HG03108 (cell line): ENCODE measurements around the gene SBF2.

ENCODE experiments used
- ATAC-seq: cut with Tn5 transposase; IDR thresholded peaks from one replicate; pipeline ENCODE4 v1.9.1; 2021; ENCODE audit warnings: moderate library complexity; ENCODE audit not compliant: unreplicated experiment

Gene SBF2

DNA sequence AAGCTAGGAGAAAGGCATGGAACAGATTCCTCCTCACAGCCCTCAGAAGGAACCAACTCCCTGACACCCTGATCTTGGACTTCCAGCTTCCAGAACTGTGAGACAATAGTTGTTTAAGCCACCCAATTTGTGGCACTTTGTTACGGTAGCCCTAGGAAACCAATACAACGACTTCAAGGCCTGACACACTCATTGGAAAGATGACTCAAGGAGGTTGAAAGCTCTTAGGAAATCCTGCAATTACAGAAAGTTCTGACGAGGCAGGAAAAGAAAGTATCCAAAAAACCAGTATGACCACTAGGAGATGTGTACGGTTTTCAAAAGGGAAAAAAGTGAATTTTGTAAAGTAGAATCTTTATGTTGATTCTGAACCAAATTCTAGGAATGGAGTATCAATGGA, 468.7 kb downstream of the SBF2 start:
- no peak for ATAC-seq

DNA sequence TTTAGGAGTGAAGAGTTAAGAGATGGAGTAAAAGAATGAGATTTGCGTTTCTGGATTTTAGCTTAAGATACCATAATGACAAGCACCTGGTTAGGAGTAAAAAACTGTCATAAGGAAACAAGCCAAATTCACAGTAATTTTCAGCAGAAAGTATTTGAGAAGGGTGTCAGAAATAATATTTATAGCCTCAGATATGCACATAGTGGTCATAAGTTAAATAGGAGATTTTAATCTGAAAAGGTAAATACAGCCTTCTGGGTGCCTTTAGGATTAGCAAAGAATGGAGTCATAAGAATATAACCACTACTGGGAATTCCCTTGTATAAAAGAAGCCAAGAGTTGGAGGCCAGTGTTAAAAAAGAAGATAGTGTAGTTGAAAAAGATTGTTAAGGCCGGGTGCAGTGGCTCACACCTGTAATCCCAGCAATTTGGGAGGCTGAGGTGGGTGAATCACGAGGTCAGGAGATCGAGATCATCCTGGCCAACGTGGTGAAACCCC, 470.1 kb downstream of the SBF2 start:
- ATAC-seq, result no peak

DNA sequence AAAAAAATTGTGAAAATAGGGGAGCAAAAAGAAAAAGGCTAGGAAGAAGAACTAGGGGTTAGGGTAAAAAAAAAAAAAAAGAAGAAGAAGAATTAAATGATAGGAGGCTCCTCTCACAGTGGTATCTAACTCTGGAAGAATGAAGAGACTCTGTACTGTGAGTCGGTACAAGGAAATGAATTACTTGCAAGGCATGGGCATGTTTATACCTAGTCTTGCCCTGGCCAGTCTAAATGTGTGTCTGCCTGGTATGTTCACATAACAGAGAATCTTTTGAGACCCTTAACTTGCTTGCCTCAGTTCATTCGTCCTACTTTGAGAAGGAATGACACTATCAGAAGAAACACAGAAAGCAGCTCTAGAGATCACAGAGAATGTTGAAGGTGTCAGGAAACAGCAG, 470.6 kb downstream of the SBF2 start:
- no peak for ATAC-seq

DNA sequence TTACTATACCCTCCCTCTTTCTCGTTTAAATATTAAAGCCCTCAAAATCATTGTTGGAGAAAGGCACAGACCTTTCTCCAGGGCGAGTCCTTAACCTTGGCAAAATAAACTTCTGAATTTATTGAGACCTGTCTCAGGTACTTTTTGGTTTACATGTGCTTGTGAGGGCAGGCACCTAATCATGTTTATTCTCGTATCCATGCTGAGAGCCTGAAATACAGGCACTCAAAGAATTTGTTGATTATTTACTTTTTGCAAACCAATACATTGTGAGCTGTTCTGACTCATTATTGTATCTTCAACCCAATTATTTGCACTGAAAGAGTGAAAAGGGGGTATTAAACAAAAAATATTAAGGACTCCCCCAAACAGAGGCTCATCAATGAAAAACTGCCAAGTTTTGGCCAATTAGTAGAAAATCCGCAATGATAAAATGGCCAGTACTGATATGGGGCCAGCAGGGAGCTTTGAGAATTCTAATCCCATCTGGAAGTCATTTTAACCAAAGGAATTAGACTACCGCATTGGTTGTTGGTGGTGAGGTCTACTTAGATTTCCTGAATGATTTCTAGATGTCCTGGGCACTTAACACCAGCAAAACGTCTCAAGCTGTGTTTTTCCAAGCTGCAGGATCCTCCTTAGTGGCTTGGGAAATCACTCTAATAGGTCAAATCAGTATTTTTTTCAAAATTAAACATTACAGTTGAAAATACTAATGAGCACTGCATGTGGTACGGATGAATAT, 472.8 kb downstream of the SBF2 start:
- ATAC-seq, result no peak

DNA sequence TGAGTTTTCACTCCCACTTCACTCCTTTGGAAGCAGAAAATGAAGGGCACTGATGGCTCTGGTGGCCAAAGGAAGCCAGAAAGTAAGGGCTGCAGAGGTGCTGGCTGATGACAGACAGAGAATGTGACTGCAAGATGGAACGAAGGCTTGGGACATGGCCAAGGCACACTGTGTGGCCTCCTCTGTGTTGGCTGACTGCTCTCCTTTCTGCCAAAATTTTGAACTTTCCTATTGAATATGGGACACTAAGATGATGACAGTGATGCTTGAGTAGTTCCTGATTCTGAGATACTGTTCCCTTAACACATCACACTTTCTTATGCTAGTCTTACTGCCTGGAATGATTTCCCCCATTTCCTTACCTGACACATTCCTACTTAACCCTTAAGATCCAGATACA, 473.8 kb downstream of the SBF2 start:
- ATAC-seq, result no peak

DNA sequence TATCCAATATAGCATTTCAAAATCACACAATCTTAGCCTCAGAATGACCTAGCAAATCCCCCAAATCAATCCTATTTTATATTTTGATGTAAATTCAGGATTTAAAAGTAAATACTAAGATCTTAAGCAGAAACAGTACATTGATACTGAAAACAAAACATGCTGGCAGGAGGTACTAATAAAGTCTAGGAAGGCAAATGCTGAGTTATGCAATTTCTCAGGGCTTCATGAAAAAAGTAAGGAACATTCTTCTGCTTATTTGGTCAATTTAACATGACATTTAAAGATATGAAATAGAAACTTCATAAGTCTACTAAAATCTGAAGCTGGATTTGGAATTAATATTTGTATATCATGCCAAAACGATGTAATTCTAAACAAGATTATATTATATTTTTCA, 476.8 kb downstream of the SBF2 start:
- no peak for ATAC-seq

DNA sequence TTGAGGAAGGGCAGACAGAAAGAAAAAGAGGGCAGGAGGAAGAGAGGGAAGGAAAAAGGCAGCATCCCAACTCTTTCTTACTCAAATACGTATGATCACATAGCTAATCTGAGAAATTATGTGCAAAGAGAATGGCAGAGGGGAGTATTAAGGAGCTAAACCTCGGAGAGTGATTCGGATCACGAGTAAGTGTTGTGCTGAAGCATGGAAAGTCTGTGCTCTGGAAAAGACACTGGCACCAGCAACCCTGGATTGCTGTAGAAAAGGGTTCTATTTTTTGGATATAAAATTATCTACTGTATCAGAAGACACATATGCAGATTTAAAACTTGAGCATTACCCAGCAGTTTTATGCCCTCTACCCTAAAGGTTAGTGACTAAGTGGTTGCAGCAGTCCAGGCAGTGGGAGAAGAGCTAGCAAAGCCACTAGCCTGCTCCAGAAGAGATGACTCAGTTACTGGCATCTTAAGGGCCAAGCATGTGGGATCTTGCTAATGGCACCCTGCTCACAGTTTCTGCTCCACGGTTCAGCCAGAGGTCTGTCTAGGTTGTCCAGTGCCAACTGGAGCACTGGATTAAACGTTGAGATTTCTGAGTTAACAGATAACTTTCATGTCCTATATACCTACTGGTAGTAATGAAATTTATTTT, 478.4 kb downstream of the SBF2 start:
- ATAC-seq, result no peak

DNA sequence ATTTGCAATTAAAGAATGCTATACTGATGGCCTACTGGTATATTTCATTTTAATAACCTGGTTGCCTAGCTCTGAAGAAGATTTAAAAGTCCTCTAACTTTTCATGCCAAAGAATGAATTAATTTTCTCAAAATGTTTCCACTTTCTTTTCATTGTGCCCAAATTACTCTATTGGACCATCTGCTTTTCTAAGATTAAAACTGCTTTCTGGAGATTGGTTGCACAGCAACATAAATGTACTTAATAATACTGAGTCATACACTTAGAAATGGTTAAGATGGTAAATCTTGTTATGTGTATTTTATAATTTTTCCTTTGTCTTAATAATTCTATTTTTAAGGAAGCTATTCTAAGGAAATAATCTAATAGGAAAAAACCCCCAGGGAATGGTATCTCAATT, 479.9 kb downstream of the SBF2 start:
- no peak for ATAC-seq

DNA sequence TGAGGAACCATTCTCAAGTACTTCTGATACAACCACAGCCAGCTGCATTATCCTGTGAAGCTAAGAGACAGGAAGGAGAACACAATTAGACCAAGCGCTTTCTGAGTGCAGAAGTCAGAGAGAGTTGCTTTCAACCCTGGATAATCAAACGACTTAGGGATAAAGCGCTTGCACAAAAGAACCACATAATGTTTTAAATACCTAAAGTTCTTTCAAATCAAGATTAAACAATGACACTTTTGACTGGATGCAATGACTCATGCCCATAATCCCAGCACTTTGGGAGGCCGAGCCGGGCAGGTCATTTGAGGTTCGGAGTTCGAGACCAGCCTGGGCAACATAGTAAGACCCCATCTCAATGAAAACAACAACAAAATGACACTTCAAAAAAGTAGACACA, 485.1 kb downstream of the SBF2 start:
- no peak for ATAC-seq

DNA sequence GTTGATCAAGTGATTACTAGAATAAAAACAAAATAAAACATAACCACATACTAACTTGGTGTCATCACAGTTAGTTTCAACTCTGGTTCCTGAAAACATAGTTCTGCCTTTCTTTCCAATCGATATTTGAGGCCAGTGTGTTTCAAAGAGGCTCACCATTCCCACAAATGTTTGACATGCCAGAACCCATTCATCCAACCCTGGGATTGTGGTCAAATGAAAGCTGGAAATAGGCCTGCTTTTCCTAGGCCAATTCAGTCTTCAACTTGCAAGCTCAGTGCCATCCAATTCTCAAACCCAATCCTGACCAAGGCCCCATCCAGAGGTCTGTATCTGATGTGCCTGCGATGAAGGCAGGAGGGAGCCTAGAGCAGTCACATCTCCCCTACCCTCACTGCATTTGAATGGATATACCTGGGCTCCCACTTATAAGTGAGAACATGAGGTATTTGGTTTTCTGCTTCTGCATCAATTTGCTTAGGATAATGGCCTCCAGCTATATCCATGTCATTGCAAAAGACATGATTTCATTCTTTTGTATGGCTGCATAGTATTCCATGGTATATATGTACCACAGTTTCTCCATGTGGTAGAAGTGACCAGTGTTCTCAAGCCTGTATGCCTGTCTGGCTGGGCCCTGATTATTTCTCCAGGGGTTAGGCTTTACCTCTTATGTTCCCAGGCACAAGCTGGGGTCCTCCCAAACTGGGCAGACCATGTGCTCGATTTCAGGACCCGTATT, 486.9 kb downstream of the SBF2 start:
- ATAC-seq, result no peak

DNA sequence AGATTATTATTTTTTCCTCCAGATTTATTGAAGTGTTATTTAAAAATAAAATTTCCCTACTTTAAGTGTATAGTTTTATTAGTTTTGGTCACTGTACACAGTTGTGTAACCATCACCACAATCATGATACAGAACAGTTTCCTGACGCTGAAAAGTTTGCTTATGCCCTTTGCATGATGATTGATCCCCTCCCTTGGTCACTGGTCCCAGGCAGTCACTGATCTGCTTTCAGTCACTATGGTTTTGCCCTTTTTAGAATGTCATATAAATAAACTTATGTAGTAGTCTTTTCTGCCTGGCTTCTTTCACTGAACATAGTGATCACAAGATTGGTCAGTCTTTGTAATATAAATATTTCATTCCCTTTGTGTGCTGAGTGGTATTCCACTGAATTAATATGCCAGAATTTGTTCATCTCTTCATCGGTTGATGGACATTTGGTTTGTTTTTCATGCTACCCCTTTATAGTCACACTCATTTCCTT, 489.6 kb downstream of the SBF2 start:
- no peak for ATAC-seq

DNA sequence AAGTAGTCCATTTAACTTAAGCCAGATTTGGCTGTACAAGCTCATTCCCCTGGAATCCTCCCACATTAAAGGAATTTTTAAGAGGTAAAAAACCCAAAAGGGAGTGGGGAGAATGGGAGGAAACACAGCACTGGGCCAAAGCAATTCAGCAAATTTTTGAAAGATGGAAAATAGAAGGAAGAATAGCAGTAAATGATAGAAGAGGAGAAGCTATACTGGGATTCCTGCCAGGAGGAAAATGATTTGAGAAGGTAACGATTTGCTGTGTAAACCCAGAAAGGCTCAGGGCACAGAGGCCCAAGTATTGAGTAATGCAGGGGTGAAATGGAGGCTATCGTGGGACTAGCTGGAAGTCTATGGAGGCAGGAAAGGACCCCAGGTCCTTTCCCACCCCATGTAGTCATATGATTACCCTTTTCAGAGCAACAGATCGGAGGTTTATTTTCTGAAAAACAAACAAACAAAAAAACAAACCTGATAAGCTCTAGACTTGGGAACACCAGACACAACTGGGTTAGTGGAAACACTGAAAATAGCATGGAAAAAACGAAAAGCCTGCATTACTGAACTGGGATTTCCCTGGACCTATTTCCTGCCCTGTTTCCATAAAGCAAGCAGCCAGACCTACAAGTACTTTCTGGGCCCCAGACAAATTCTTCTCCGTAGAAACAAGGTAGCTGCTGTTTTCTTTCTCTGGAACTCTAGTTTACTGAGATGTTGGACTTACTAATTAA, 490.2 kb downstream of the SBF2 start:
- no peak for ATAC-seq

DNA sequence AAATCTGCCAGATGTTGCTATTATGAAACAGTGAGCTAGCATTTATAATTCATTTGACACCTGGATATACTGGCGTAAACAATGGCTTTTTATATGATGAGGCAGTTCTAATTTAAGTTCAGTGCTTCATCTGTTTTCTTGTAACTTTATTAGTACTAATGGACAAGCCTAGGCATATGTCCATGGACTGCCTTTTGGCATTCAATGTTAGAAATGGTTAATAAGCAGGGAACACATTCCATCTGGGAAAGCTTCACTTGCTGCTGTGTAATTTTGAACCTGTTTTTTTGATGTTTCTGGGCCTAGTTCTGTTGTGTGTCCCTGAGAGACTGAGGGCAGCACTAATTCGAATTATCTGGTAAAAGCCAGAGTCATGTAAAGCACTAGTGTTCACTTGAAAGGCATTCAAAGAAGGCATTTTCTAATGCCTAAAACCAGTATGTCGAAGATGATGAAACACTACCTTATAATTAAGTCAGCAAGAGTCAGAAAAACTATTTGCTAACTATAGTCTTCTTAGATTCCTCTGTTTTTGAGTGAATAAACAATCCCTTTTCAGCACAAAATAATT, 491.6 kb downstream of the SBF2 start:
- no peak for ATAC-seq

DNA sequence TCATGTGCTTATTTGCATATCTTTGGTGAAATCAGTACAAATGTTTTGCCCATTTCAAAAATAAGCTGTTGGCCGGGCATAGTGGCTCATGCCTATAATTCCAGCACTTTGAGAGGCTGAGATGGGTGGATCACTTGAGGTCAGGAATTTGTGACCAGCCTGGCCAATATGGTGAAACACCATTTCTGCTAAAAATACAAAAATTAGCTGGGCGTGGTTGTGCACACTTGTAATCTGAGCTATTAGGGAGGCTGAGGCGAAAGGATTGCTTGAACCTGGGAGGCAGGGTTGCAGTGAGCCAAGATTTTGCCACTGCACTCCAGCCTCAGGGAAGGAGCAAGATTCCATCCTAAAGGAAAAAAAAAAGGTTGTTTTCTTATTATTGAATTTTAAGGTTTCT, 494.1 kb downstream of the SBF2 start:
- ATAC-seq, result no peak

DNA sequence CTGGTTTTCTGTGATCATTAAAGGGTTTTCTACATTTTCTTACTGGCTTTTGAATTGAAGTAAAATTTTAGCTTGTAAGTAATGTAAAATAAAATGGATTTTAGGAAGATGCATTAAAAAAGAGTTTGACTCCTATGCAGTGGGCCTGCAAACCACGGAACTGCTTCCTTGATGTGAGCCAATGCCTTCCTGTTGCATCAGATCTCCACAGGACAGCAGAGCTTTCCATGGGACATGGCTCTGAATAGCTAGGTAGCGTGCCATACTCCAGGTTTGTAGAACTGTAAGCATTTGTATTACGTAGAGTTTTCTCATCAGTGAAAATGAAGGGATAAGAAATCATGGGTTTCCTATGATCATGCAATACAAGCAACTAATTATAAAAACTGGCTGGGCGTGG, 496.7 kb downstream of the SBF2 start:
- no peak for ATAC-seq

DNA sequence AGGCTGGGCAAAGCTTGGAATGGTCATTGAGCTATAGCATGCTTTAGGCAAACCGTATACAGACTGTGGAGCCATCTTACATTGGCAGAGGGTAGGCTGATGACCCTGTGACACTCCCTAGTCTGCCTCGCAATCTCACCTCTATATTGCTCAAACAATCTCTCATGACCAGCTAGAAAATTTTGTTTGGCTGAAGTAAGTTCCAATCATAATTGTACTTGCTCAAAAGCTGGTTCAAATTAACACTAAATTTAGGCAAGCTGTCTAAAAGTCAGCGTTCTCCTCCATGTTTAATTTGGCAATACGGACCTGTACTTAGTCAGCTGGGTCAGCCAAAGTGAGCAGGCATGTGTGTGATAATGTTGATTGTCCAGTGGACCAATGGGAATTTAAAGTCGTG, 497.2 kb downstream of the SBF2 start:
- no peak for ATAC-seq

DNA sequence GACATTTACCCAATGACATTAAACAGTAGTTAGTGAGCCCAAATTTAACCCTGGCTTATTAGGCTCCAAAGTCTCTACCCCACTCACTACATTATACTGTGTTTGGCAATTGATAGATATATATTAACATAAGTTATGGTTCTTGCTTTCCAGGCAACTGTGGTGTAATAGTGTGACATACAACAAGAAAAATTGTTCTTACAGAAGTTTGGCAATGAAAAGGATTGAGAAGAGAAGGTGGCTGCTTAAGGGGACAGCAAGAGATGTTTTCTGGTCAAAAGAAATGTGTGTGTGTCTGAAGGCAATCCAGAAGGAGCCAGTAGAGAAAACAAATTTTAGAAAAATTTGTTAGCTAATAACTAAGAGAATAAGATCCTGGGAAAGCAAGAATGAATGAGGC, 497.8 kb downstream of the SBF2 start:
- no peak for ATAC-seq

DNA sequence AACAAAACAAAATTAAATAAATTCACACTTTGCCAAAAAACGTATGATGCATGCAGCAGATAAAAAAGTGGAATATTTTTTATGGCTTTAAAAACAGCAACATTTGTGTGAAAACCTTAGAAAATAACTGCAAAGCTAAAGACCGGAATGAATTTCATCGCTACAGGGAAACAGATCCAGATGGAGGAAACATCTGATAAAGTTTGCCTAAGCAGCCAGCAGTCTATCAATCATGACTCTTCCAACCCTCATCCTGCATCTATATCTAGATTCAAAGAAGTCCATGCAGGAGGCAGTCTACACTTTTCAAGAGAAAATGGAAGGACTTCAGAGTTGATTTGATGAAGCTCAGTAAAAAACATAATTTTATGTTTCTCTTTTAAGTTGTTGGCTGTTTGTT, 503.3 kb downstream of the SBF2 start:
- no peak for ATAC-seq

DNA sequence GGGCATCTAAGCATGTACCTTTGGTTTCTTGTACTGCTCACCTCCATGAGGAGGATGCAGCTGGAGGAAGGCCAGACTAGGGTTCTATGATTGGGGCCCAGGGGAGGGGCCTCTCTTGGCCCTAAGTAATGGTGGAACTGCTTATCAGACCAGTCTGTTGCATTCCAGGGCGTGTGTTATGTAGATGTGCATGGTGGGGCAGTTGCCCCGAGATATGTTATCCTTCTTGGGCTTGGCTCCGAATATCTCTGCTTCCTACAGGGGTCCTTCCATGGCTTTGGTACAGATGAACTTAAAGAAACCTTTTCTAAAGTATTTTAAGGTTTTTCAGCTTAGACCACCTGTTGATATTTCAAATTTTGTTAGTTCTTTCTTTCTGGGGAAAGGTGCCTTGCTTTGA, 504.1 kb downstream of the SBF2 start:
- ATAC-seq, result no peak

DNA sequence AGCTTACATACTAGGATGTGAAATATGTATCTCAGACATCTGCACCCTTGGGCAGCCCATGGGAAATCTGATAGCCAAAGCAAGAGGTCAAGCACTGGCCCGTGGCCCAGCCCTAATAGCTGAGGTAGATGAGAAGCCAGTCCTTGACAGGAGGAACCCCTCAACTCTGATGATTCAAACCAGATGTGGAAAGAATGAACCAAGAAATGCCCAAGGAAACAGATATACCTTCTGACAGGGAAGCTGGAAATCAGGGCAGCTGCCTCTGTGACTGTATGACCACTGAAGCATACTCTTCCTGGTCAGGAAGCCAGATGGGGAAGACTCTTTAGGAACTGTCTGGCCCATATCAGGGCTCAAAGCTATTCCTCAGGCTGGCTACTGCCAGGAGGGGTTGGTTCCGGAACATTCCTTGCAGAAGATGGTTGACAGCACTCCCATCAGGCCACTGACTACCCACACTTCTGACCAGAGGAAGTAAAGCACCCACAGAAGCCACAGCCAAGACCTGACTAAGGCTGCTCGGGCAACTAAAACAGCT, 506.0 kb downstream of the SBF2 start:
- ATAC-seq, result no peak

DNA sequence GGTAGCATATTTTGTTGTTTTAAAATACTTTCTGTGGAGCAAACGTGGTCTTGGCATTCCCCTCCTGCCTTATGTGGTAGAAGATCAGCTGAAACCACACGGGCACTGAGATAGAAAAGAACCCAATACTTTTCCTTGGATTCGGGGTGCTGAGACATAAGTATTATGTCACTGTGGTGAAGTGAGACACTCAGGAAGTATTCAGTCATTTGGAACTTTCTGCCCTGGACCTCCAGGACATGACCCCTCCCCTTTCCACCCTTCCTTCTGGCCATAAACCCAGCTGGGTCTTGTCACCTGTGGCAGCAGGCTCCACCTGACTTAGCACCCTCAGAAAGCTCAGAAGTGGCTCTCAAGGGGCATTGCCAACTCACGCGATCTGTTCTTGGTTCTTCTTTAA, 506.8 kb downstream of the SBF2 start:
- ATAC-seq, result no peak
